ENCODE data around the gene STT3B. TPM values are rescaled to one million over a fixed set of nuclear protein-coding genes. Genes with fewer than 3 reads are reported as not detected.

The STT3B gene
- total and polyA plus RNA-seq, 3 donors from 2014 or later = 140 to 231 (median 178) TPM

- H3K27me3 ChIP-seq = no peaks in the 10 kb centered on the region
- TF ChIP-seq CTCF (IDR thresholded peaks at IDR 0.05) = no peak
- no peak for TF ChIP-seq POLR2A (IDR thresholded peaks at IDR 0.05)
- H3K4me1 ChIP-seq = no peaks in the 10 kb centered on the region
- H3K4me3 ChIP-seq = no peak overlapping the region
- no peaks in the 10 kb centered on the region for H3K36me3 ChIP-seq (ENCODE audit: low read depth, missing control alignments)
- H3K9me3 ChIP-seq = no peaks in the 10 kb centered on the region
- intact Hi-C loops (cut with DNase I; ENCODE audit: low total_unique reads) = no loop called here
- H3K27ac ChIP-seq = no peak overlapping the region
- WGBS, 2 donors = 96 to 100% methylated on average over 2 to 4 of the region's 4 CpGs
- no peak for DNase-seq
These were observed 73.7 kb downstream of the STT3B start for GRCh38 chr3:31606453-31606852.

- WGBS, 2 donors = 87 to 94% methylated on average over 1 of the region's 1 CpG
- peak; percentile 46 for DNase-seq
- H3K4me3 ChIP-seq = no peak overlapping the region
- no peaks in the 10 kb centered on the region for H3K9me3 ChIP-seq
- H3K27me3 ChIP-seq = no peaks in the 10 kb centered on the region
- H3K27ac ChIP-seq = no peak overlapping the region
- no peaks in the 10 kb centered on the region for H3K36me3 ChIP-seq (ENCODE audit: low read depth, missing control alignments)
- H3K4me1 ChIP-seq = no peaks in the 10 kb centered on the region
- intact Hi-C loops (cut with DNase I; ENCODE audit: low total_unique reads) = no loop called here
- peak in 2 of 3 experiments; percentile 37 to 52 for TF ChIP-seq CTCF (IDR thresholded peaks at IDR 0.05)
- TF ChIP-seq POLR2A (IDR thresholded peaks at IDR 0.05) = no peak
These were observed 78.1 kb downstream of the STT3B start for GRCh38 chr3:31610700-31611275.

- H3K4me3 ChIP-seq = no peak overlapping the region
- intact Hi-C loops (cut with DNase I; ENCODE audit: low total_unique reads) = no loop called here
- no peaks in the 10 kb centered on the region for H3K4me1 ChIP-seq
- H3K36me3 ChIP-seq (ENCODE audit: low read depth, missing control alignments) = no peaks in the 10 kb centered on the region
- H3K27ac ChIP-seq = no peak overlapping the region
- no peaks in the 10 kb centered on the region for H3K27me3 ChIP-seq
- DNase-seq = no peak
- WGBS, 2 donors = 93 to 96% methylated on average over 1 of the region's 1 CpG
- no peak for TF ChIP-seq CTCF (IDR thresholded peaks at IDR 0.05)
- no peaks in the 10 kb centered on the region for H3K9me3 ChIP-seq
These were observed 80.5 kb downstream of the STT3B start for GRCh38 chr3:31613177-31613576.

GRCh38 chr3:31613654-31614053 is 80.9 kb downstream of the STT3B start:
- no peak for DNase-seq
- 89 to 96% methylated on average over 4 of the region's 4 CpGs for WGBS, 2 donors
- TF ChIP-seq CTCF (IDR thresholded peaks at IDR 0.05) (no peak), POLR2A (IDR thresholded peaks at IDR 0.05) (no peak)
- Histone ChIP-seq H3K4me1 (no peaks in the 10 kb centered on the region), H3K9me3 (no peaks in the 10 kb centered on the region), H3K4me3 (no peak overlapping the region), H3K36me3 (ENCODE audit: low read depth, missing control alignments) (no peaks in the 10 kb centered on the region), H3K27ac (no peak overlapping the region), H3K27me3 (no peaks in the 10 kb centered on the region)
- intact Hi-C loops (cut with DNase I; ENCODE audit: low total_unique reads) = no loop called here
